ENCODE measurements around the gene ZFAND4.
"Not testable (repeated sequence)": the region's sequence is repeated elsewhere in the genome, so short reads cannot be mapped to it uniquely, and the experiment has no call there.

ZFAND4 gene

DNA sequence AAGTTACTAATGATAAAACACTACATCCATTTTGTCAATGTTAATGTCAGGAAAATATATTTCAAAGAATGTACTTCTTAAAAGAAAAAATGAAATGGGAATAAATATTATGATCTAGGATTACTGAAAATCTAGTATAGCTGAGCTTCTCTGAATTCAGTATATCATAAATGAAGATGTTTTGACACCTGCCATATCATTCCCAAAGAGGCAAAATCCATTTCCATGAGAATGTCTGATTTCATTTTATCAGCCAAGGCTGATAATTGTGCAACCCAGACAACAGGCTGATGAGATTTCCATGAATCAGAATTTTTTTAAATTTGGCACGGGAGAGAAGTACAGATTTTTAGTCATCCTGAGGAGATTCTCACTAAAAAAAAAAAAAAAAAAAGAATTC, 32.5 kb downstream of the ZFAND4 start:
- no peak for DNase-seq

DNA sequence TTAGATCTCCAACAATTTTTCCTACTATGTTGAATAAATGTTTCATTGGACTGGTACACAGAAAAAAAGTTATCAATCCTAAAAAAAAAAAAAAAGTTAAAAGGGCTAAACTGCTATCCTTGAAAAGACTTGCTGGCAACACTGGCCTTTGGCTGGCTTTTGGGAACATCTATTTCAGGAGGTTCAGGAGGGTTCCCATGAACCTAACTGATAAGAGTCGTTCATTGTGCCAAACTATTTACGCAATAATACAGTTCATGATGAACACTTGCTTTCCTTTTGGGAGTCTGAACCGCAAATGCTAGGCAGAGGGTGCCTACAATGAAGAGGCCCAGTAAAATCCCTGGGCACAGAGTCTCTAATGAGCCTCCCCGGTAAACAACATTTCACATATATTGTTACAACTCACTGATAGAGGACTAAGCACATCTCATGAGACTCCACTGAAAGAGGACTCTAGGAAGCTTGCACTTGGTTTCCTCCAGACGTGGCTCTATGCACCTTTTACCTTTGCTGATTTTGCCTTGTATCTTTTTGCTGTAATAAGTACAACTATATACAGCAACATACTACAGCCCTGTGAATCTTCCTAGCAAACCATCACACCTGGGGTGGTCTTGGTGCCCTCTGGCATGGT, 45.0 kb downstream of the ZFAND4 start:
- DNase-seq, result no peak

DNA sequence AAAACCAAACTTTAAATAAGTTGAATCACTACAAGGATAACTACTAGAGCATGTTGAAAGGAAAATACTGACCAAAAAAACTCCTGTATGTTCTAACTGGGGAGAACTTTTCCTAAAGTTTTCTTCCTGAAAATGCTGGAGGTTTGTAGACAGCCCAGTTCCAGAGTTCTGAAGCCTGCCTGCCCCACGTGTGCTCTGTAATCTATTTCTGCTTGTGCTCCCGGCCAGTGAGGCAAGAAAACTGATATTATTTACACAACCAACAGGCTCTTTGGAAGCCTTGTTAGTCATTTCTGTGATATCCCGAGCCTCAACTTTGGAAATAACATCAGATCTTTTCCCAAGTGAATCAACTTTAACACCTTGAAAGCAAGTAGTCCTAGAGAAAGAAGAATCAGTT, 46.7 kb downstream of the ZFAND4 start:
- no peak for DNase-seq

- DNase-seq, result no peak
These were observed 47.8 kb downstream of the ZFAND4 start for GRCh38 chr10:45624724-45625123.

GRCh38 chr10:45614869-45615268, 57.7 kb downstream of the ZFAND4 start:
- no peak for DNase-seq

- DNase-seq, result no peak
These were observed 59.8 kb downstream of the ZFAND4 start for GRCh38 chr10:45612741-45613140.

- DNase-seq, result no peak
These were observed 64.5 kb downstream of the ZFAND4 start for GRCh38 chr10:45608052-45608451.

DNA sequence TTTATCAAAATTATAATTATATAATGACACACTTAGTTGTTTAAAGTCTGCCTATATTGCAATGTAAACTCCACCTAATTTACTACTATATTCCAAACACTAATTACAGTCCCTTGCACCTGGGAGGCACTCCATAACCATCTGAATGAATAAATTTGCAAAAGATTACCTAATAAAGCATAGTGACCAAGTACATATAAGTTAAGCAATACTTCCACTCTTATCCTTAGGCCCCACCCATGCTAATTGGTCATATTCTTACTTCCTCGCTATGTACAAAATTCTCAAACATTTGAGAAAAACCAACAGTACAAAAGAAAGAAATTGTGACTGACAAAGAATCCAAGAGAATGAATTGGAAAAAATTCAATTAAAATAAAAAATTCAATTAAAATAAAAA, 65.3 kb downstream of the ZFAND4 start:
- DNase-seq, result no peak

- DNase-seq, result no peak
These were observed 69.7 kb downstream of the ZFAND4 start for GRCh38 chr10:45602836-45603235.

DNA sequence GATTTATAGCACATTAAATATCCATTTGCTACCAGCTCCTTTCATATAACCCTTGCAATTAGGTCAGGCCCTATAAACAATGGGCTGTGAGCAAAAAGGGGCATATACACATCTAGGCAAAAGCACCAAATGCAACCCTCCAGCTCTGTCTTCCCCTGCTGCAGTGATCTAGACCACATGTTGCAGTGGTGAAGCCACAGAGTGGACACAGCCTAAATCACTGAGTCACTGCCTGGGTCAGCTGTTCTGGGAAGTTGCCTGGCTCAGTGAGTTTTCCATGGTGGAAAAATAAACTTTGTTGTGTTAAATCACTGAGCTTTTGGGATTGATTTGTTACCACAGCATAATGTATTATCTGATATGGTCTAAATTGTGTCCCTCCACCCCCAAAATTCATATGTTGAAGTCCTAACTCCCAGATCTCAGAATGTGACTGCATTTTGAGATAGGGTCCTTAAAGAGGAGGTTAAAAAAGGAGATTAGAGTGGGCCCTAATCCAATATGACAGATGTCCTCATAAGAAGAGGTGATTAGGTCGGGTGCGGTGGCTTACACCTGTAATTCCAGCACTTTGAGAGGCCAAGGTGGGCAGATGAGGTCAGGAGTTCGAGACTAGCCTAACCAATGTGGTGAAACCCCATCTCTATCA, 70.4 kb downstream of the ZFAND4 start:
- DNase-seq, result no peak

GRCh38 chr10:45601254-45601930, 71.2 kb downstream of the ZFAND4 start:
- not testable (repeated sequence) for DNase-seq

GRCh38 chr10:45600337-45601253, 72.0 kb downstream of the ZFAND4 start:
- not testable (repeated sequence) for DNase-seq

- no peak for DNase-seq
These were observed 72.9 kb downstream of the ZFAND4 start for GRCh38 chr10:45599646-45600045.

- DNase-seq, result no peak
These were observed 73.5 kb downstream of the ZFAND4 start for GRCh38 chr10:45599021-45599603.

DNA sequence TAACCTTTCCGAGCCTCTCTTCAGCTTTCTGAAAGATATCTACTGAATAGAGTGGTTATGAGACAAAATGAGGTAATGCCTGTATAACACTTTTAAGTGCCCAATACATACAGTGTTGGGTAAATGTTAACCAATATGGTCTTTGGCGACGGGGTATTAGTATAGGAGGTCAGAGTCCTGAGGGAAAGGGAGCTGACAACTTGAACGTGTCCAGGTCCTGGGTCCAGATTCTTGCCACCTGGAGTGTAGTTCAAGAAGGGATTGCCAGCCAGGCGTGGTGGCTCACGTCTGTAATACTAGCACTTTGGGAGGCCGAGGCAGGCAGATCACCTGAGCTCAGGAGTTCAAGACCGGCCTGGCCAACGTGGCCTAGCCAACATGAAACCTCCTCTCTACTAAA, 76.0 kb downstream of the ZFAND4 start:
- no peak for DNase-seq

GRCh38 chr10:45594276-45595157, 78.1 kb downstream of the ZFAND4 start:
- peak; percentile 93 for DNase-seq

DNA sequence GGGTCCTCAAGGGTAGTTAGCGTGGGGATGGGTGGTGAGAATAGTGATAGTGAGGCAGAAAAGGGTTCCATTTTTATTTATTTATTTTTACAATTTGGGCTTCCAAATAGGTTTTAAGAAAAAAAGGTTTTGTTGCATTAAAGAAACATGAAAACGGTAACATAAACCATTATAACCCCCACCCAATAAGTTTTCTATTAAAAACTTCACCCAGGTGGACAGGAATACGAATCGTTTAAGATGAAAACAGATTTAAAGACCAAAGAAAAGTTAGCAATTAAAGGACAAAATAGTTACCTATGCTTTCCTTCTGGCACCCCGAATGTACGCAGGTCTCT, 78.7 kb downstream of the ZFAND4 start:
- DNase-seq, result no peak

DNA sequence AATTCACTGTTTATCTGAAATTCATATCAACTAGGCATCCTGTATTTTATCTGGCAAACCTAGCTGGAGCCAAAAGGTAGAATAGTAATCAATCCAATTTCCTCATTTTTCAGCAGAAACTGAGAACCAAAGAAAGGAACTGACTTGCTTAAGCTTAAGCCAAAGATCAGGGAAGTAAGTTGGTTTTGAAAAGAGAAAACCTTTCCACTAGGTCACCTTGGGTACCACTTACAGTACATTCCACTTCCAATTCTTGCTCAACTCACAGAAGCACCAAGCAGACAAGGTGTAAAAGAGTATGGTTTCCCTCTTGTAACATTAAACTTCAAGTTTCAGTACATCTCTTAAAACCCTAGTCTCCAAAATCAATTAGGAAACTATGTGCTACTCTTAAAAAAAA, 79.6 kb downstream of the ZFAND4 start:
- DNase-seq, result no peak

- DNase-seq, result peak; percentile 22
These were observed 80.1 kb downstream of the ZFAND4 start for GRCh38 chr10:45592432-45592831.

GRCh38 chr10:45591280-45591679, 81.3 kb downstream of the ZFAND4 start:
- DNase-seq, result no peak

GRCh38 chr10:45589868-45590267, 82.7 kb downstream of the ZFAND4 start:
- DNase-seq, result no peak

GRCh38 chr10:45589009-45589408, 83.6 kb downstream of the ZFAND4 start:
- DNase-seq, result no peak

Measured in activated CD4-positive, alpha-beta T cell treated with anti-CD3 and anti-CD28 coated beads, Interleukin-10, Interleukin-2, amounts not matched to agents 100 ng/mL and 50 ng/mL, durations not matched to agents 16 hours and 8 hours (primary cell).